Hepatocyte (in vitro differentiated cells): ENCODE results near the gene PAK1.

Source experiments
- EZH2phosphoT487 ChIP-seq: fragments of 200-600 bp; sonication (generic); IDR thresholded peaks from one replicate; pipeline ENCODE4 v1.6.1; 2018; ENCODE audit warnings: antibody characterized with exemption, mild to moderate bottlenecking, low read depth, moderate library complexity; ENCODE audit not compliant: unreplicated experiment, severe bottlenecking
- TF ChIP-seq, protein P1 (sequence below): fragments of 200-600 bp; sonication (generic); IDR thresholded peaks from 2 replicates; pipeline ENCODE4 v1.5.1; 2016; ENCODE audit warnings: antibody characterized with exemption, mild to moderate bottlenecking; ENCODE audit not compliant: poor library complexity

DNA sequence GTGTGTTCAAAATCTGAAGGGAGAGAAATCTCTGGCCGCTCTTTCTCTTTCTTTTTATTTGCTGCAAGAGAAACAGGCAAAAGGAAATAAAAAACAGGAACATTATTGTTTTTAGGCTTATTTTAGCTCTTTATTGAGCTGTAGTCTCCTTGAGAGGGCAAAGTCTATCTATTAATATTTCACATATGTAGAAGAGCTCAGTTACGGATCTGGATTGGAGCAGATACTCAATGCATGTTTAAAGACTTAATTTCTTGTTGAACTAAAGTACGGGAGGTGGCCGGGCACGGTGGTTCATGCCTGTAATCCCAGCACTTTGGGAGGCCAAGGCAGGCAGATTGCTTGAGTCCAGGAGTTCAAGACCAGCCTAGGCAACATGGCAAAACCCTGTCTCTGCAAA, 94.0 kb downstream of the PAK1 start:
- TF ChIP-seq EZH2phosphoT487: no peak
- TF ChIP-seq, protein P1, sequence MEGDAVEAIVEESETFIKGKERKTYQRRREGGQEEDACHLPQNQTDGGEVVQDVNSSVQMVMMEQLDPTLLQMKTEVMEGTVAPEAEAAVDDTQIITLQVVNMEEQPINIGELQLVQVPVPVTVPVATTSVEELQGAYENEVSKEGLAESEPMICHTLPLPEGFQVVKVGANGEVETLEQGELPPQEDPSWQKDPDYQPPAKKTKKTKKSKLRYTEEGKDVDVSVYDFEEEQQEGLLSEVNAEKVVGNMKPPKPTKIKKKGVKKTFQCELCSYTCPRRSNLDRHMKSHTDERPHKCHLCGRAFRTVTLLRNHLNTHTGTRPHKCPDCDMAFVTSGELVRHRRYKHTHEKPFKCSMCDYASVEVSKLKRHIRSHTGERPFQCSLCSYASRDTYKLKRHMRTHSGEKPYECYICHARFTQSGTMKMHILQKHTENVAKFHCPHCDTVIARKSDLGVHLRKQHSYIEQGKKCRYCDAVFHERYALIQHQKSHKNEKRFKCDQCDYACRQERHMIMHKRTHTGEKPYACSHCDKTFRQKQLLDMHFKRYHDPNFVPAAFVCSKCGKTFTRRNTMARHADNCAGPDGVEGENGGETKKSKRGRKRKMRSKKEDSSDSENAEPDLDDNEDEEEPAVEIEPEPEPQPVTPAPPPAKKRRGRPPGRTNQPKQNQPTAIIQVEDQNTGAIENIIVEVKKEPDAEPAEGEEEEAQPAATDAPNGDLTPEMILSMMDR: no peak
